Colonic mucosa (tissue), 4 donors: Measurements from ENCODE around the gene PABPN1. TPM values are rescaled to one million over a fixed set of nuclear protein-coding genes. Genes with fewer than 3 reads are reported as not detected.

Source experiments
- DNase-seq: peaks from one replicate; pipeline ENCODE4 v3.0.0-alpha.2; 2020
- H3K27ac ChIP-seq: fragments of 200-600 bp; one replicate; pipeline ENCODE4 v1.8.0; 2021
- H3K27me3 ChIP-seq: fragments of 200-600 bp; one replicate; pipeline ENCODE4 v1.8.0; 2021
- H3K36me3 ChIP-seq: fragments of 200-600 bp; one replicate; pipeline ENCODE4 v1.8.0; 2021
- H3K4me1 ChIP-seq: fragments of 200-600 bp; one replicate; pipeline ENCODE4 v1.8.0; 2021; ENCODE audit warnings: mild to moderate bottlenecking
- H3K4me3 ChIP-seq: fragments of 200-600 bp; one replicate; pipeline ENCODE4 v1.8.0; 2021
- H3K9ac ChIP-seq, 2 donors: one replicate each; pipeline ENCODE4 v1.7.0; 2013; ENCODE audit warnings: control low read depth in 2 of 2, low read depth in 2 of 2, low read length in 2 of 2
- H3K9me3 ChIP-seq: fragments of 200-600 bp; one replicate; pipeline ENCODE4 v1.8.0; 2021
- CTCF ChIP-seq: fragments of 200-600 bp; IDR thresholded peaks from one replicate; pipeline ENCODE4 v1.8.0; 2022; ENCODE audit warnings: antibody characterized with exemption, mild to moderate bottlenecking
- intact Hi-C: fragments of 100-400 bp; cut with DNase I; formaldehyde crosslinking; loops from one replicate; pipeline ENCODE4 v1.14.1; 2022
- total RNA-seq, 2 donors: library from RNA; stranded (reverse); fragmentation: NEBNext Ultra II Directional in 1 of 2; extraction: Animal tissue kit (Norgen Biotek cat#: 25700) in 1 of 2; gene quantifications; one replicate each; pipeline ENCODE4 v1.2.1, GENCODE V29; 2021
- donor health status: healthy.
- donor health status: DM: no; HTN: no; CAD: no.
- donor health status: DM: no; HTN: no; CAD: no.

Gene PABPN1
- total RNA-seq, 2 donors from 2014 or later = 122 to 197 TPM

- no peak overlapping the region for H3K9ac ChIP-seq
- H3K4me1 ChIP-seq = no peaks in the 10 kb centered on the region
- no peak overlapping the region for H3K4me3 ChIP-seq
- no peaks in the 10 kb centered on the region for H3K36me3 ChIP-seq
- H3K27ac ChIP-seq = no peak overlapping the region
- no peaks in the 10 kb centered on the region for H3K9me3 ChIP-seq
- intact Hi-C loops = no loop called here
- no peak for TF ChIP-seq CTCF
- H3K27me3 ChIP-seq = no peaks in the 10 kb centered on the region
- no peak for DNase-seq
These were observed 50.6 kb downstream of the PABPN1 start for GRCh38 chr14:23371865-23372264.

- Histone ChIP-seq H3K27me3 (no peaks in the 10 kb centered on the region), H3K9ac (no peak within 1 kb of the TSS), H3K4me1 (no peaks in the 10 kb centered on the region), H3K4me3 (no peak within 1 kb of the TSS), H3K27ac (no peak within 1 kb of the TSS), H3K36me3 (no peaks in the 10 kb centered on the region), H3K9me3 (no peaks in the 10 kb centered on the region)
- no peak for TF ChIP-seq CTCF
- no peak for DNase-seq
- intact Hi-C loops = no loop called here
These were observed 51.3 kb downstream of the PABPN1 start, which contains the start of gene IL25 for GRCh38 chr14:23372509-23372908. IL25 (plus strand) TSS chr14:23372809.

- no peaks in the 10 kb centered on the region for H3K36me3 ChIP-seq
- TF ChIP-seq CTCF = no peak
- no peaks in the 10 kb centered on the region for H3K4me1 ChIP-seq
- H3K9me3 ChIP-seq = no peaks in the 10 kb centered on the region
- H3K27me3 ChIP-seq = no peaks in the 10 kb centered on the region
- no peak for DNase-seq
- intact Hi-C loops = no loop called here
- H3K9ac ChIP-seq = no peak overlapping the region
- no peak overlapping the region for H3K4me3 ChIP-seq
- H3K27ac ChIP-seq = no peak overlapping the region
These were observed 51.8 kb downstream of the PABPN1 start for GRCh38 chr14:23373041-23373440.

Other genes with a start within 250 kb of the PABPN1 start
- 100 to 1,000 TPM in 1 of 2 donors, 10 to 100 TPM in 1; 99.4 to 154 TPM for gene ACIN1, start 226.3 kb upstream of the PABPN1 start, total RNA-seq
- gene C14orf119, start 226.0 kb upstream of the PABPN1 start, total RNA-seq = 10 to 100 TPM; 56.2 to 59.2 TPM
- gene CIROP, start 216.5 kb upstream of the PABPN1 start, total RNA-seq = not detected
- not detected for gene CEBPE, start 202.2 kb upstream of the PABPN1 start, total RNA-seq
- gene SLC7A8, start 137.8 kb upstream of the PABPN1 start, total RNA-seq = 10 to 100 TPM; 21.5 to 23.8 TPM
- not detected for gene RNF212B, start 83.5 kb upstream of the PABPN1 start, total RNA-seq
- 10 to 100 TPM; 16.5 to 21.9 TPM for gene HOMEZ, start 35.3 kb upstream of the PABPN1 start, total RNA-seq
- gene PPP1R3E, start 18.6 kb upstream of the PABPN1 start, total RNA-seq = 10 to 100 TPM in 1 of 2 donors, 1 to 10 TPM in 1; 7.6 to 12.6 TPM
- 10 to 100 TPM; 26.2 to 42.7 TPM for gene BCL2L2, start 14.6 kb upstream of the PABPN1 start, total RNA-seq
- gene SLC22A17, start 31.4 kb downstream of the PABPN1 start, total RNA-seq = 1 to 10 TPM; 3.9 to 6.7 TPM
- 1 to 10 TPM; 1.1 to 2.3 TPM for gene EFS, start 43.7 kb downstream of the PABPN1 start, total RNA-seq
- not detected for gene IL25, start 51.4 kb downstream of the PABPN1 start, total RNA-seq
- under 1 TPM; 0.40 to 0.66 TPM for gene CMTM5, start 55.6 kb downstream of the PABPN1 start, total RNA-seq
- gene MYH6, start 86.8 kb downstream of the PABPN1 start, total RNA-seq = 1 to 10 TPM in 1 of 2 donors, not detected in 1; 1.6 TPM
- 1 to 10 TPM in 1 of 2 donors, not detected in 1; 1.2 TPM for gene MYH7, start 114.2 kb downstream of the PABPN1 start, total RNA-seq
- gene NGDN, start 148.2 kb downstream of the PABPN1 start, total RNA-seq = 10 to 100 TPM; 21.4 to 27.6 TPM
- 1 to 10 TPM; 1.8 to 2.0 TPM for gene ZFHX2, start 230.3 kb downstream of the PABPN1 start, total RNA-seq
- 10 to 100 TPM in 1 of 2 donors, 1 to 10 TPM in 1; 9.0 to 21.0 TPM for gene THTPA, start 234.8 kb downstream of the PABPN1 start, total RNA-seq
- gene AP1G2, start 246.3 kb downstream of the PABPN1 start, total RNA-seq = 100 to 1,000 TPM; 154 to 214 TPM